Measurements from ENCODE around the gene GALNT3.

GALNT3 gene

GRCh38 chr2:165787334-165787733 is 6.7 kb downstream of the GALNT3 start:
- ATAC-seq (replicated peaks) (no peak), DNase-seq (no peak)
- Mint-ChIP-seq H3K27ac (no peak overlapping the region), H3K27me3 (no peaks in the 10 kb centered on the region), H3K36me3 (peaks cover 8 to 11% of the 10 kb centered on the region in 2 donors), H3K4me1 (peaks cover 5 to 17% of the 10 kb centered on the region in 2 donors), H3K9me3 (no peaks in the 10 kb centered on the region), H3K4me3 (no peak overlapping the region)

GRCh38 chr2:165779706-165780105 is 14.3 kb downstream of the GALNT3 start:
- Mint-ChIP-seq H3K4me3 (no peak overlapping the region), H3K9me3 (peaks cover 2 to 12% of the 10 kb centered on the region in 2 donors), H3K4me1 (peaks cover 7 to 23% of the 10 kb centered on the region in 2 donors), H3K27ac (no peak overlapping the region), H3K36me3 (peaks cover 14 to 28% of the 10 kb centered on the region in 2 donors), H3K27me3 (no peaks in the 10 kb centered on the region)
- DNase-seq (no peak), ATAC-seq (replicated peaks) (no peak)

GRCh38 chr2:165778653-165779451 is 15.2 kb downstream of the GALNT3 start:
- H3K9me3 Mint-ChIP-seq = peaks cover 5 to 12% of the 10 kb centered on the region in 2 donors
- H3K27me3 Mint-ChIP-seq = no peaks in the 10 kb centered on the region
- H3K36me3 Mint-ChIP-seq = peaks cover 15 to 28% of the 10 kb centered on the region in 2 donors
- no peak overlapping the region for H3K4me3 Mint-ChIP-seq
- ATAC-seq (replicated peaks) (no peak), DNase-seq (no peak)
- H3K27ac Mint-ChIP-seq = no peak overlapping the region
- H3K4me1 Mint-ChIP-seq = peaks cover 8 to 30% of the 10 kb centered on the region in 2 donors

- ATAC-seq (replicated peaks) = no peak
- Mint-ChIP-seq H3K9me3 (peaks cover 11 to 19% of the 10 kb centered on the region in 2 donors), H3K27me3 (no peaks in the 10 kb centered on the region), H3K27ac (no peak overlapping the region), H3K36me3 (peaks cover 21 to 33% of the 10 kb centered on the region in 2 donors), H3K4me3 (no peak overlapping the region), H3K4me1 (peaks cover 13 to 37% of the 10 kb centered on the region in 2 donors)
- DNase-seq = no peak
Measured at GRCh38 chr2:165778187-165778556, 15.9 kb downstream of the GALNT3 start.

GRCh38 chr2:165777522-165778186 is 16.4 kb downstream of the GALNT3 start:
- peaks cover 16 to 42% of the 10 kb centered on the region in 2 donors for H3K4me1 Mint-ChIP-seq
- H3K27ac Mint-ChIP-seq = no peak overlapping the region
- no peaks in the 10 kb centered on the region for H3K27me3 Mint-ChIP-seq
- DNase-seq (no peak), ATAC-seq (replicated peaks) (peak; percentile 31 to 48)
- H3K9me3 Mint-ChIP-seq = peaks cover 15 to 24% of the 10 kb centered on the region in 2 donors
- H3K4me3 Mint-ChIP-seq = no peak overlapping the region
- H3K36me3 Mint-ChIP-seq = peaks cover 26 to 38% of the 10 kb centered on the region in 2 donors

- peaks cover 16 to 47% of the 10 kb centered on the region in 2 donors for H3K4me1 Mint-ChIP-seq
- peaks cover 18 to 28% of the 10 kb centered on the region in 2 donors for H3K9me3 Mint-ChIP-seq
- no peak overlapping the region for H3K27ac Mint-ChIP-seq
- DNase-seq (no peak), ATAC-seq (replicated peaks) (no peak)
- no peak overlapping the region for H3K4me3 Mint-ChIP-seq
- H3K36me3 Mint-ChIP-seq = peaks cover 33 to 46% of the 10 kb centered on the region in 2 donors
- no peaks in the 10 kb centered on the region for H3K27me3 Mint-ChIP-seq
Measured at GRCh38 chr2:165776796-165777195, 17.3 kb downstream of the GALNT3 start.

- Mint-ChIP-seq H3K4me3 (no peak overlapping the region), H3K9me3 (peaks cover 18 to 28% of the 10 kb centered on the region in 2 donors), H3K27ac (peak overlapping the region; percentile 51), H3K36me3 (peaks cover 37 to 46% of the 10 kb centered on the region in 2 donors), H3K4me1 (peaks cover 16 to 47% of the 10 kb centered on the region in 2 donors), H3K27me3 (no peaks in the 10 kb centered on the region)
- no peak for ATAC-seq (replicated peaks)
- no peak for DNase-seq
Measured at GRCh38 chr2:165776013-165776412, 18.0 kb downstream of the GALNT3 start.

GRCh38 chr2:165773684-165774083 is 20.4 kb downstream of the GALNT3 start:
- Mint-ChIP-seq H3K9me3 (peaks cover 16 to 17% of the 10 kb centered on the region in 2 donors), H3K4me3 (no peak overlapping the region), H3K4me1 (peaks cover 16 to 46% of the 10 kb centered on the region in 2 donors), H3K27ac (no peak overlapping the region), H3K36me3 (peaks cover 32 to 33% of the 10 kb centered on the region in 2 donors), H3K27me3 (no peaks in the 10 kb centered on the region)
- no peak for ATAC-seq (replicated peaks)
- no peak for DNase-seq

- H3K4me3 Mint-ChIP-seq = no peak overlapping the region
Measured at GRCh38 chr2:165772183-165772582, 21.9 kb downstream of the GALNT3 start.

GRCh38 chr2:165766326-165766927 is 27.6 kb downstream of the GALNT3 start:
- no peaks in the 10 kb centered on the region for H3K9me3 Mint-ChIP-seq
- peaks cover 0 to 2% of the 10 kb centered on the region in 2 donors for H3K4me1 Mint-ChIP-seq
- ATAC-seq (replicated peaks) = no peak
- peaks cover 3 to 6% of the 10 kb centered on the region in 2 donors for H3K36me3 Mint-ChIP-seq
- no peaks in the 10 kb centered on the region for H3K27me3 Mint-ChIP-seq
- no peak overlapping the region for H3K4me3 Mint-ChIP-seq
- no peak for DNase-seq
- H3K27ac Mint-ChIP-seq = no peak overlapping the region

More at GRCh38 chr2:165772183-165772582, 21.9 kb downstream of the GALNT3 start:
- Mint-ChIP-seq H3K36me3 (peaks cover 29 to 30% of the 10 kb centered on the region in 2 donors), H3K4me1 (peaks cover 11 to 31% of the 10 kb centered on the region in 2 donors), H3K9me3 (peaks cover 16% of the 10 kb centered on the region in 2 donors), H3K27ac (no peak overlapping the region), H3K27me3 (no peaks in the 10 kb centered on the region)
- no peak for ATAC-seq (replicated peaks)
- no peak for DNase-seq

GRCh38 chr2:165762723-165763122 is 31.3 kb downstream of the GALNT3 start:
- Mint-ChIP-seq H3K4me1 (peaks cover 0 to 2% of the 10 kb centered on the region in 2 donors), H3K36me3 (peaks cover 0 to 5% of the 10 kb centered on the region in 2 donors), H3K27me3 (no peaks in the 10 kb centered on the region), H3K27ac (peak overlapping the region; percentile 37), H3K9me3 (no peaks in the 10 kb centered on the region), H3K4me3 (no peak overlapping the region)
- no peak for ATAC-seq (replicated peaks)
- no peak for DNase-seq

- no peak for ATAC-seq (replicated peaks)
- peaks cover 3 to 5% of the 10 kb centered on the region in 2 donors for H3K36me3 Mint-ChIP-seq
- H3K4me3 Mint-ChIP-seq = no peak overlapping the region
- no peak overlapping the region for H3K27ac Mint-ChIP-seq
- no peaks in the 10 kb centered on the region for H3K27me3 Mint-ChIP-seq
- no peak for DNase-seq
- H3K4me1 Mint-ChIP-seq = no peaks in the 10 kb centered on the region
- H3K9me3 Mint-ChIP-seq = no peaks in the 10 kb centered on the region
Measured at GRCh38 chr2:165757906-165758675, 36.0 kb downstream of the GALNT3 start.

GRCh38 chr2:165746501-165746900 is 47.5 kb downstream of the GALNT3 start:
- H3K4me1 Mint-ChIP-seq = peaks cover 8 to 17% of the 10 kb centered on the region in 2 donors
- H3K9me3 Mint-ChIP-seq = no peaks in the 10 kb centered on the region
- H3K27me3 Mint-ChIP-seq = no peaks in the 10 kb centered on the region
- DNase-seq (no peak), ATAC-seq (replicated peaks) (no peak)
- no peak overlapping the region for H3K4me3 Mint-ChIP-seq
- H3K27ac Mint-ChIP-seq = no peak overlapping the region
- H3K36me3 Mint-ChIP-seq = peaks cover 7 to 11% of the 10 kb centered on the region in 2 donors

GRCh38 chr2:165745916-165746315 is 48.1 kb downstream of the GALNT3 start:
- H3K36me3 Mint-ChIP-seq = peaks cover 7 to 12% of the 10 kb centered on the region in 2 donors
- no peak overlapping the region for H3K4me3 Mint-ChIP-seq
- H3K27me3 Mint-ChIP-seq = no peaks in the 10 kb centered on the region
- ATAC-seq (replicated peaks) (no peak), DNase-seq (no peak)
- no peak overlapping the region for H3K27ac Mint-ChIP-seq
- H3K9me3 Mint-ChIP-seq = no peaks in the 10 kb centered on the region
- peaks cover 6 to 17% of the 10 kb centered on the region in 2 donors for H3K4me1 Mint-ChIP-seq
